MCF 10A (cell line): ENCODE data around the gene CGB2. TPM values are rescaled to one million over a fixed set of nuclear protein-coding genes. Genes with fewer than 3 reads are reported as not detected.
"Not testable (repeated sequence)": the region's sequence is repeated elsewhere in the genome, so short reads cannot be mapped to it uniquely, and the experiment has no call there.

Experiments used
- BruUV-seq: library from RNA; stranded (reverse); fragments of 400-500 nt; replicated peaks from 2 replicates; lab custom pipeline; 2021; lab: Mats Ljungman, UMichigan
- CTCF ChIA-PET: fragments of 300-600 bp; sonication (Branson Sonifier 250); formaldehyde crosslinking; extraction: SDS; loops from one replicate; lab custom pipeline; 2021; ENCODE audit warnings: antibody characterized with exemption, inconsistent platforms; lab: Yijun Ruan, JAX
- POLR2A ChIA-PET: fragments of 300-600, 350-650 bp; sonication (Branson Sonifier 250); formaldehyde crosslinking; extraction: SDS; loops from one replicate; lab custom pipeline; 2020; ENCODE audit warnings: antibody characterized with exemption, inconsistent platforms; lab: Yijun Ruan, JAX
- DNase-seq: peaks from one replicate; pipeline ENCODE4 v3.0.0-alpha.2; 2018; ENCODE audit not compliant: unreplicated experiment
- H3K27ac Mint-ChIP-seq: one replicate; pipeline ENCODE4 v1.8.0; 2022; ENCODE audit warnings: mild to moderate bottlenecking, low read depth, mixed read lengths; ENCODE audit not compliant: unreplicated experiment
- H3K27me3 Mint-ChIP-seq: one replicate; pipeline ENCODE4 v1.8.0; 2022; ENCODE audit warnings: mixed read lengths; ENCODE audit not compliant: insufficient read depth, unreplicated experiment
- H3K36me3 Mint-ChIP-seq: one replicate; pipeline ENCODE4 v1.8.0; 2022; ENCODE audit warnings: mild to moderate bottlenecking, moderate library complexity, mixed read lengths; ENCODE audit not compliant: insufficient read depth, unreplicated experiment
- H3K4me1 Mint-ChIP-seq: one replicate; pipeline ENCODE4 v1.8.0; 2022; ENCODE audit warnings: mixed read lengths; ENCODE audit not compliant: insufficient read depth, unreplicated experiment
- H3K4me3 Mint-ChIP-seq: one replicate; pipeline ENCODE4 v1.8.0; 2022; ENCODE audit warnings: mild to moderate bottlenecking, moderate library complexity, mixed read lengths; ENCODE audit not compliant: unreplicated experiment
- H3K9me3 Mint-ChIP-seq: one replicate; pipeline ENCODE4 v1.8.0; 2022; ENCODE audit warnings: mixed read lengths; ENCODE audit not compliant: unreplicated experiment
- intact Hi-C: fragments of 100-400 bp; cut with micrococcal nuclease; formaldehyde crosslinking; loops from 2 replicates; pipeline ENCODE4 v1.14.1; 2022
- total RNA-seq: library from RNA; stranded (reverse); gene quantifications from 2 replicates; pipeline ENCODE4 v1.2.3, GENCODE V29; 2022
- TF ChIP-seq, protein P1 (sequence below): fragments of 200-600 bp; IDR thresholded peaks from one replicate; pipeline ENCODE4 v1.8.0; 2022; ENCODE audit warnings: antibody characterized with exemption, mild to moderate bottlenecking; ENCODE audit not compliant: unreplicated experiment

Gene CGB2
- total RNA-seq, 1 experiment from 2014 or later: not detected

DNA sequence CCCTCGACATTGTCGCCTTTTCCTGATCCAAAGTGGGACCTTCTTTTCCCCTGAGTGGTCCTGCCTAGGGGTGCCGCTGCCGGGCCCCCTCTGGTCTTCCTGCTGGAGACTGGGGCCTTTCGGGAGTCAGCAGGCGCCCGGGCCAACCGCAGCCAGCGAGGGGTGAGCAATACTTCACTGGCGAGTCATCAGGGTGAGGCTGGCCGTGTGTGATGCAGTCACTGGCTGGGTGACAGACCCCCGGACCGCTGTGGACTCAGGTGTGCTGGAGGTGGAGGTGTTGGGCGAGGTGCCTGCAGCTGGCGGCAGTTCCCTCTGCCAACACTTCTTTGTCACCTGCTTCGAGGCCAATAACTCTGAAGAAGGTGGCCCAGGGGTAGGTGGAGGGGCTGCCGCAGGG, 10.5 kb downstream of the CGB2 start:
- POLR2A ChIA-PET: no interaction called here
- H3K36me3 Mint-ChIP-seq: no peaks in the 10 kb centered on the region
- H3K27me3 Mint-ChIP-seq: no peaks in the 10 kb centered on the region
- TF ChIP-seq, protein P1, sequence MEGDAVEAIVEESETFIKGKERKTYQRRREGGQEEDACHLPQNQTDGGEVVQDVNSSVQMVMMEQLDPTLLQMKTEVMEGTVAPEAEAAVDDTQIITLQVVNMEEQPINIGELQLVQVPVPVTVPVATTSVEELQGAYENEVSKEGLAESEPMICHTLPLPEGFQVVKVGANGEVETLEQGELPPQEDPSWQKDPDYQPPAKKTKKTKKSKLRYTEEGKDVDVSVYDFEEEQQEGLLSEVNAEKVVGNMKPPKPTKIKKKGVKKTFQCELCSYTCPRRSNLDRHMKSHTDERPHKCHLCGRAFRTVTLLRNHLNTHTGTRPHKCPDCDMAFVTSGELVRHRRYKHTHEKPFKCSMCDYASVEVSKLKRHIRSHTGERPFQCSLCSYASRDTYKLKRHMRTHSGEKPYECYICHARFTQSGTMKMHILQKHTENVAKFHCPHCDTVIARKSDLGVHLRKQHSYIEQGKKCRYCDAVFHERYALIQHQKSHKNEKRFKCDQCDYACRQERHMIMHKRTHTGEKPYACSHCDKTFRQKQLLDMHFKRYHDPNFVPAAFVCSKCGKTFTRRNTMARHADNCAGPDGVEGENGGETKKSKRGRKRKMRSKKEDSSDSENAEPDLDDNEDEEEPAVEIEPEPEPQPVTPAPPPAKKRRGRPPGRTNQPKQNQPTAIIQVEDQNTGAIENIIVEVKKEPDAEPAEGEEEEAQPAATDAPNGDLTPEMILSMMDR: no peak
- H3K4me1 Mint-ChIP-seq: peaks cover 12% of the 10 kb centered on the region
- peak overlapping the region; percentile 84 for H3K27ac Mint-ChIP-seq
- BruUV-seq: no TSS peak
- no peak overlapping the region for H3K4me3 Mint-ChIP-seq
- intact Hi-C loops: no loop called here
- DNase-seq: no peak
- CTCF ChIA-PET: no interaction called here
- no peaks in the 10 kb centered on the region for H3K9me3 Mint-ChIP-seq

DNA sequence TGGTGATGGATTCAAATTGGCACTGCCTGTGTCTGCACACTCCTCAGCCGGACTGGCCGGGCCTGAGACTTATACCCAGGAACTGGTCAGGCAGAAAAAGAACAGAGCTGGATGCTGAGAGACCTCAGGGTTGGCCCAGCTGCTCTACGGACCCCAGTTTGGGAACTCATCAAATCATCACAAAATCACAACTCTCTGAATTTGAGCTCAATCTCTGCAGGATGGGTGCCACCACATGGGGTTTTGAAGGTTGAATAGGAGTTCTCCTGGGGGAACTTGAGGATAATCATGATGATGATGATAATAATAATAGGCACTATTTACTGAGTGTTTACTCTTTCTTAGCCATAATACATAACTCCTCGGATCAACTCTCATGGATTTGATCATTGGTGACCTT, 11.0 kb downstream of the CGB2 start:
- BruUV-seq, POLR2A ChIA-PET, H3K4me3 Mint-ChIP-seq, H3K9me3 Mint-ChIP-seq, H3K36me3 Mint-ChIP-seq, H3K27ac Mint-ChIP-seq, H3K27me3 Mint-ChIP-seq, DNase-seq, intact Hi-C loops, CTCF ChIA-PET: not testable (repeated sequence)
- H3K4me1 Mint-ChIP-seq: peaks cover 12% of the 10 kb centered on the region

DNA sequence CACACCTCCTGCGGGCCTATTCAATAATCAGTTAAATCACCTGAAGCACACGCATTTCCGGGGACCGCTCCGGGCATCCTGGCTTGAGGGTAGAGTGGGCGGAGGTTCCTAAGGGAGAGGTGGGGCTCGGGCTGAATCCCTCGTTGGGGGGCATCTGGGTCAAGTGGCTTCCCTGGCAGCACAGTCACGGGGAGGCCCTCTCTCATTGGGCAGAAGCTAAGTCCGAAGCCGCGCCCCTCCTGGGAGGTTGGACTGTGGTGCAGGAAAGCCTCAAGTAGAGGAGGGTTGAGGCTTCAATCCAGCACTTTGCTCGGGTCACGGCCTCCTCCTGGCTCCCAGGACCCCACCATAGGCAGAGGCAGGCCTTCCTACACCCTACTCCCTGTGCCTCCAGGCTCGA, 11.9 kb downstream of the CGB2 start, which contains the start of gene CGB5:
Gene CGB5, plus strand, starts transcription at position 301 of the 400 bp plus-strand sequence. CDS start 362 bp downstream, outside the sequence.
- H3K4me1 Mint-ChIP-seq: peaks cover 11% of the 10 kb centered on the region
- DNase-seq, H3K27ac Mint-ChIP-seq, intact Hi-C loops, BruUV-seq, H3K9me3 Mint-ChIP-seq, H3K4me3 Mint-ChIP-seq, CTCF ChIA-PET, H3K27me3 Mint-ChIP-seq, H3K36me3 Mint-ChIP-seq: not testable (repeated sequence)
- POLR2A ChIA-PET: interaction anchor here (0.6 kb wide), 1 partner anchor 417 kb away, joined by 3 read pairs; no protein-coding TSS in a partner anchor

DNA sequence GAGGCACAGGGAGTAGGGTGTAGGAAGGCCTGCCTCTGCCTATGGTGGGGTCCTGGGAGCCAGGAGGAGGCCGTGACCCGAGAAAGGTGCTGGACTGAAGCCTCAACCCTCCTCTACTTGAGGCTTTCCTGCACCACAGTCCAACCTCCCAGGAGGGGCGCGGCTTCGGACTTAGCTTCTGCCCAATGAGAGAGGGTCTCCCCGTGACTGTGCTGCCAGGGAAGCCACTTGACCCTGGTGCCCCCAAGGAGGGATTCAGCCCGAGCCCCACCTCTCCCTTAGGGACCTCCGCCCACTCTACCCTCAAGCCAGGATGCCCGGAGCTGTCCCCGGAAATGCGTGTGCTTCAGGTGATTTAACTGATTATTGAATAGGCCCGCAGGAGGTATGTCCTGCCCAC, 17.3 kb downstream of the CGB2 start, which contains the start of gene CGB8:
Gene CGB8, minus strand, starts transcription at position 101 of the 400 bp plus-strand sequence. CDS start 372 bp downstream, outside the sequence.
- H3K27me3 Mint-ChIP-seq, BruUV-seq, intact Hi-C loops, DNase-seq, H3K4me1 Mint-ChIP-seq, POLR2A ChIA-PET, H3K9me3 Mint-ChIP-seq, H3K36me3 Mint-ChIP-seq, CTCF ChIA-PET, H3K27ac Mint-ChIP-seq, H3K4me3 Mint-ChIP-seq: not testable (repeated sequence)

DNA sequence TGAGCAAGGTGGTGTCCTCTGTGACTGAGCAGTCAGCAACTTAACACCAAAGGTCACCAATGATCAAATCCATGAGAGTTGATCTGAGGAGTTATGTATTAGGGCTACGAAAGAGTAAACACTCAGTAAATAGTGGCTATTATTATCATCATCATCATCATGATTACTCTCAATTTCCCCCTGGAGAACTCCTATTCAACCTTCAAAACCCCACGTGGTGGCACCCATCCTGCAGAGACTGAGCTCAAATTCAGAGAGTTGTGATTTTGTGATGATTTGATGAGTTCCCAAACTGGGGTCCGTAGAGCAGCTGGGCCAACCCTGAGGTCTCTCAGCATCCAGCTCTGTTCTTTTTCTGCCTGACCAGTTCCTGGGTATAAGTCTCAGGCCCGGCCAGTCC, 18.1 kb downstream of the CGB2 start:
- DNase-seq, CTCF ChIA-PET, H3K36me3 Mint-ChIP-seq, H3K4me3 Mint-ChIP-seq, H3K4me1 Mint-ChIP-seq, intact Hi-C loops, BruUV-seq, H3K27me3 Mint-ChIP-seq, H3K9me3 Mint-ChIP-seq: not testable (repeated sequence)
- H3K27ac Mint-ChIP-seq: peak overlapping the region; percentile 89
- POLR2A ChIA-PET: interaction anchor here (0.6 to 1.0 kb wide), 3 partner anchors 8 to 57 kb away, joined by 3 to 5 read pairs (median 4); partner anchors contain the start of gene GYS1

DNA sequence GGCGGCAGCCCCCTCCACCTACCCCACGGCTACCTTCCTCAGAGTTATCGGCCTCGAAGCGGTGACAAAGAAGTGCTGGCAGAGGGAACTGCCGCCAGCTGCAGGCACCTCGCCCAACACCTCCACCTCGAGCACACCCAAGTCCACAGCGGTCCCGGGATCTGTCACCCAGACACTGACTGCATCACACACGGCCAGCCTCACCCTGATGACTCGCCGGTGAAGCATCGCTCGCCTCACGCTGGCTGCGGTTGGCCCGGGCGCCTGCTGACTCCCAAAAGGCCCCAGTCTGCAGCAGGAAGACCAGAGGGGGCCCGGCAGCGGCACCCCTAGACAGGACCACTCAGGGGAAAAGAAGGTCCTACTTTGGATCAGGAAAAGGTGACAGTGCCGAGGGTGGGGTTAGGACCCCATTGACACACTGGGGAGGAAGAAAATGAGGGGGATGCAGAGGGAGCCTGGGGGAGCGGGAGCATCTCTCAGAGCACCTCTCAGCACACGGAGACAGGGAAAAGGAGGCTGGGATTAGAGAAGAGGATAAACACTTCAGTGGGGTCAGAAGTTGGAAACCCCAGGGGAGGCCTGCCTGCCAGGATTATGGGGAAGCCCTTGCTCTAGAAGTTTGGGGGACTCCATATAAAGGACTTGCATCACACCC, 18.8 kb downstream of the CGB2 start:
- POLR2A ChIA-PET: interaction anchor here (0.6 to 1.0 kb wide), 4 partner anchors 9 to 439 kb away, joined by 3 to 5 read pairs (median 4); partner anchors contain the start of gene GYS1
- peak; percentile 65 for DNase-seq
- H3K9me3 Mint-ChIP-seq, H3K4me1 Mint-ChIP-seq, CTCF ChIA-PET, H3K27me3 Mint-ChIP-seq, H3K36me3 Mint-ChIP-seq, BruUV-seq, intact Hi-C loops: not testable (repeated sequence)
- Mint-ChIP-seq H3K4me3 (peak overlapping the region; percentile 19), H3K27ac (peak overlapping the region; percentile 89)
